Tibial nerve (tissue), 4 donors: ENCODE results near the gene TENM3.

Source experiments
- EP300 ChIP-seq, 2 donors: sonication (generic); formaldehyde crosslinking; IDR thresholded peaks; one replicate each; pipeline ENCODE4 v1.6.1; 2017; ENCODE audit warnings: antibody characterized with exemption in 2 of 2, mild to moderate bottlenecking in 1 of 2
- POLR2A ChIP-seq, 2 donors: fragments of 450-650 bp; IDR thresholded peaks; one replicate each; pipeline ENCODE4 v1.6.1; 2017; ENCODE audit warnings: antibody characterized with exemption in 2 of 2, mild to moderate bottlenecking in 2 of 2, moderate library complexity in 2 of 2
- TF ChIP-seq, protein P1 (sequence below), 5 experiments: fragments of 200-600 bp in 3 of 5; fragments of 450-650 bp in 2 of 5; sonication (generic) in 3 of 5; IDR thresholded peaks; one replicate each; pipeline ENCODE4 v1.5.1; 2016 to 2019; ENCODE audit warnings: antibody characterized with exemption in 5 of 5, mild to moderate bottlenecking in 3 of 5, moderate library complexity in 2 of 5

DNA sequence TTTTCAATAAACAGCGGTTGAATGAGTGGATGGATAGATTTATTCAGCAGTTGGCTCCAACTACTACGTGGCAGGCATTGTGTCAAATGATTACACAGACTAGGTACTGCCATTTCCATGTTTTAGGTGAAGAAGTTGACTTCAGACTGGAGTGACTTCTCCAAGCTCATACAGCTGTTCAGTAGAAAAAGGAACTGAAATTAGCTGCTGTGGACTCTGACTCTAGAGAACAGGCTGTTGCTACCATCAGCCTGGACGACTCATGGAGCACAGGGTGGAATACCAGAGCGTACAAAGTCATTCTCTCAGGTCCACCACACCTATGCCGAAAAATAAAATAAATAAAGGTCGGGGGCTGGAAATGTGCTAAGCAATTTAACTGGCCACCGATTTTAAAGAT lies 45.3 kb downstream of the TENM3 start:
- TF ChIP-seq, protein P1, sequence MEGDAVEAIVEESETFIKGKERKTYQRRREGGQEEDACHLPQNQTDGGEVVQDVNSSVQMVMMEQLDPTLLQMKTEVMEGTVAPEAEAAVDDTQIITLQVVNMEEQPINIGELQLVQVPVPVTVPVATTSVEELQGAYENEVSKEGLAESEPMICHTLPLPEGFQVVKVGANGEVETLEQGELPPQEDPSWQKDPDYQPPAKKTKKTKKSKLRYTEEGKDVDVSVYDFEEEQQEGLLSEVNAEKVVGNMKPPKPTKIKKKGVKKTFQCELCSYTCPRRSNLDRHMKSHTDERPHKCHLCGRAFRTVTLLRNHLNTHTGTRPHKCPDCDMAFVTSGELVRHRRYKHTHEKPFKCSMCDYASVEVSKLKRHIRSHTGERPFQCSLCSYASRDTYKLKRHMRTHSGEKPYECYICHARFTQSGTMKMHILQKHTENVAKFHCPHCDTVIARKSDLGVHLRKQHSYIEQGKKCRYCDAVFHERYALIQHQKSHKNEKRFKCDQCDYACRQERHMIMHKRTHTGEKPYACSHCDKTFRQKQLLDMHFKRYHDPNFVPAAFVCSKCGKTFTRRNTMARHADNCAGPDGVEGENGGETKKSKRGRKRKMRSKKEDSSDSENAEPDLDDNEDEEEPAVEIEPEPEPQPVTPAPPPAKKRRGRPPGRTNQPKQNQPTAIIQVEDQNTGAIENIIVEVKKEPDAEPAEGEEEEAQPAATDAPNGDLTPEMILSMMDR (IDR thresholded peaks at IDR 0.05): no peak
- TF ChIP-seq POLR2A (IDR thresholded peaks at IDR 0.05): no peak
- TF ChIP-seq EP300 (IDR thresholded peaks at IDR 0.05): no peak
